Measurements from ENCODE around the gene HYI.

DNA sequence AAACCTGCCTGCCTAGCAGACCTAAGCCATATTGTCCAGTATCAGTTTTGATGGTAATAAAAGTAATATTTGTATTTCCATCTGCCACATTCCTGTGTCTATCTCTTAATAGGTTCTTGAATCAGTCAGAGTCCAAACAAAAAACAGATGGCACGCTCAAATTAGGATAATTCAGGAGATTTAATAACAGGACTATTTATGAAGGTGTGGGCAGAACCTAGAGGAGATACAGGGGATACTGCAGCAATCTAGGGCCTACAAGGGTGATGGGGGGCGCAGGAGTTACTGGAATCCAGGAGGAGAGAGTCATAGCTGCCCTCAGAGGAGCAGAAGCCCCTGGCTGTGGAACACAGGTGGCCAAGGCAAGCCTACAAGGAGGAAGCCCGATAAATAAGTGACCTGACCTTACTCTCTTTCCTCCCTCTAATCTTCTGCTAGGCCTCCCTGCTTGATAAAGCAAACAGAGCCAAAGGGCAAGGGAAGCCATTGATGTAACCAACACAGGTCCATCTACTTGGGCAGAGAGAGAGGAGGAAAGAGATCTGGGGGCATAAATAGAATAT is 11.9 kb upstream of the HYI start:
- TF ChIP-seq, protein P1, sequence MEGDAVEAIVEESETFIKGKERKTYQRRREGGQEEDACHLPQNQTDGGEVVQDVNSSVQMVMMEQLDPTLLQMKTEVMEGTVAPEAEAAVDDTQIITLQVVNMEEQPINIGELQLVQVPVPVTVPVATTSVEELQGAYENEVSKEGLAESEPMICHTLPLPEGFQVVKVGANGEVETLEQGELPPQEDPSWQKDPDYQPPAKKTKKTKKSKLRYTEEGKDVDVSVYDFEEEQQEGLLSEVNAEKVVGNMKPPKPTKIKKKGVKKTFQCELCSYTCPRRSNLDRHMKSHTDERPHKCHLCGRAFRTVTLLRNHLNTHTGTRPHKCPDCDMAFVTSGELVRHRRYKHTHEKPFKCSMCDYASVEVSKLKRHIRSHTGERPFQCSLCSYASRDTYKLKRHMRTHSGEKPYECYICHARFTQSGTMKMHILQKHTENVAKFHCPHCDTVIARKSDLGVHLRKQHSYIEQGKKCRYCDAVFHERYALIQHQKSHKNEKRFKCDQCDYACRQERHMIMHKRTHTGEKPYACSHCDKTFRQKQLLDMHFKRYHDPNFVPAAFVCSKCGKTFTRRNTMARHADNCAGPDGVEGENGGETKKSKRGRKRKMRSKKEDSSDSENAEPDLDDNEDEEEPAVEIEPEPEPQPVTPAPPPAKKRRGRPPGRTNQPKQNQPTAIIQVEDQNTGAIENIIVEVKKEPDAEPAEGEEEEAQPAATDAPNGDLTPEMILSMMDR (IDR thresholded peaks at IDR 0.05), result no peak
- TF ChIP-seq POLR2A (IDR thresholded peaks at IDR 0.05) (no peak), EP300 (IDR thresholded peaks at IDR 0.05) (no peak), POLR2AphosphoS5 (IDR thresholded peaks at IDR 0.05) (no peak)
